ENCODE data around the gene B4GALT6. TPM values are rescaled to one million over a fixed set of nuclear protein-coding genes. Genes with fewer than 3 reads are reported as not detected.

The B4GALT6 gene
- total and polyA plus RNA-seq, 10 of the 15 experiments (the other 5 are each of a cell fraction or from before 2014, with no cell fraction given): 11.9 to 47.4 (median 18.0) TPM

GRCh38 chr18:31606265-31606664 is 78.1 kb downstream of the B4GALT6 start:
- no peaks in the 10 kb centered on the region for H3K9me3 ChIP-seq (replicated peaks; ENCODE audit: control insufficient read depth, insufficient read depth, low read length)
- no peak overlapping the region for H3K4me2 ChIP-seq (ENCODE audit: control insufficient read depth, insufficient read depth)
- H2AFZ ChIP-seq (ENCODE audit: control insufficient read depth, low read depth, low read length): no peak overlapping the region
- no peak overlapping the region for H3K9ac ChIP-seq (ENCODE audit: control insufficient read depth, insufficient read depth, low read length)
- intact Hi-C loops (cut with micrococcal nuclease; ENCODE audit: unreplicated experiment) (no loop called here), in situ Hi-C loops (cut with MboI) (no loop called here)
- CTCF ChIA-PET: interaction anchor here (0.9 to 1.3 kb wide), 3 partner anchors 8 to 50 kb away, joined by 3 to 4 read pairs (median 3); no protein-coding TSS in a partner anchor
- H3K27me3 ChIP-seq (replicated peaks in 1 of 2; ENCODE audit: control insufficient read depth in 2 of 2, insufficient read depth in 2 of 2, low read length in 1 of 2): no peaks in the 10 kb centered on the region
- SMC1A ChIA-PET (ENCODE audit: uncharacterized antibody, unreplicated experiment): interaction anchor here (0.8 kb wide), 1 partner anchor 52 kb away, joined by 3 read pairs; no protein-coding TSS in a partner anchor
- no peak for TF ChIP-seq SMARCA5 (IDR thresholded peaks at IDR 0.05)
- no peak for TF ChIP-seq ASH2L (IDR thresholded peaks at IDR 0.05; ENCODE audit: borderline replicate concordance, low read depth)
- TF ChIP-seq CHD4 (IDR thresholded peaks at IDR 0.05): no peak
- no peak for TF ChIP-seq GATAD2B (conservative IDR thresholded peaks at IDR 0.05; ENCODE audit: low read depth)
- TF ChIP-seq TCF7 (IDR thresholded peaks at IDR 0.05; ENCODE audit: borderline replicate concordance): no peak
- TF ChIP-seq MEF2A (IDR thresholded peaks at IDR 0.05; ENCODE audit: insufficient read depth, low read depth, low read length): no peak
- TF ChIP-seq RELB (IDR thresholded peaks at IDR 0.05; ENCODE audit: low read depth): no peak
- TF ChIP-seq CHD2 (IDR thresholded peaks at IDR 0.05; ENCODE audit: borderline replicate concordance, low read depth, low read length): no peak
- TF ChIP-seq JUNB (IDR thresholded peaks at IDR 0.05): no peak
- TF ChIP-seq TBL1XR1 (IDR thresholded peaks at IDR 0.05; ENCODE audit: low read depth, low read length): no peak
- TF ChIP-seq, protein P1, sequence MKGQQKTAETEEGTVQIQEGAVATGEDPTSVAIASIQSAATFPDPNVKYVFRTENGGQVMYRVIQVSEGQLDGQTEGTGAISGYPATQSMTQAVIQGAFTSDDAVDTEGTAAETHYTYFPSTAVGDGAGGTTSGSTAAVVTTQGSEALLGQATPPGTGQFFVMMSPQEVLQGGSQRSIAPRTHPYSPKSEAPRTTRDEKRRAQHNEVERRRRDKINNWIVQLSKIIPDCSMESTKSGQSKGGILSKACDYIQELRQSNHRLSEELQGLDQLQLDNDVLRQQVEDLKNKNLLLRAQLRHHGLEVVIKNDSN (IDR thresholded peaks at IDR 0.05; ENCODE audit: borderline replicate concordance, extremely low read length, insufficient read depth, low read depth, low read length): no peak
- no peak for TF ChIP-seq TAF1 (IDR thresholded peaks at IDR 0.05; ENCODE audit: borderline replicate concordance, low read depth, low read length)
- TF ChIP-seq, protein P2, sequence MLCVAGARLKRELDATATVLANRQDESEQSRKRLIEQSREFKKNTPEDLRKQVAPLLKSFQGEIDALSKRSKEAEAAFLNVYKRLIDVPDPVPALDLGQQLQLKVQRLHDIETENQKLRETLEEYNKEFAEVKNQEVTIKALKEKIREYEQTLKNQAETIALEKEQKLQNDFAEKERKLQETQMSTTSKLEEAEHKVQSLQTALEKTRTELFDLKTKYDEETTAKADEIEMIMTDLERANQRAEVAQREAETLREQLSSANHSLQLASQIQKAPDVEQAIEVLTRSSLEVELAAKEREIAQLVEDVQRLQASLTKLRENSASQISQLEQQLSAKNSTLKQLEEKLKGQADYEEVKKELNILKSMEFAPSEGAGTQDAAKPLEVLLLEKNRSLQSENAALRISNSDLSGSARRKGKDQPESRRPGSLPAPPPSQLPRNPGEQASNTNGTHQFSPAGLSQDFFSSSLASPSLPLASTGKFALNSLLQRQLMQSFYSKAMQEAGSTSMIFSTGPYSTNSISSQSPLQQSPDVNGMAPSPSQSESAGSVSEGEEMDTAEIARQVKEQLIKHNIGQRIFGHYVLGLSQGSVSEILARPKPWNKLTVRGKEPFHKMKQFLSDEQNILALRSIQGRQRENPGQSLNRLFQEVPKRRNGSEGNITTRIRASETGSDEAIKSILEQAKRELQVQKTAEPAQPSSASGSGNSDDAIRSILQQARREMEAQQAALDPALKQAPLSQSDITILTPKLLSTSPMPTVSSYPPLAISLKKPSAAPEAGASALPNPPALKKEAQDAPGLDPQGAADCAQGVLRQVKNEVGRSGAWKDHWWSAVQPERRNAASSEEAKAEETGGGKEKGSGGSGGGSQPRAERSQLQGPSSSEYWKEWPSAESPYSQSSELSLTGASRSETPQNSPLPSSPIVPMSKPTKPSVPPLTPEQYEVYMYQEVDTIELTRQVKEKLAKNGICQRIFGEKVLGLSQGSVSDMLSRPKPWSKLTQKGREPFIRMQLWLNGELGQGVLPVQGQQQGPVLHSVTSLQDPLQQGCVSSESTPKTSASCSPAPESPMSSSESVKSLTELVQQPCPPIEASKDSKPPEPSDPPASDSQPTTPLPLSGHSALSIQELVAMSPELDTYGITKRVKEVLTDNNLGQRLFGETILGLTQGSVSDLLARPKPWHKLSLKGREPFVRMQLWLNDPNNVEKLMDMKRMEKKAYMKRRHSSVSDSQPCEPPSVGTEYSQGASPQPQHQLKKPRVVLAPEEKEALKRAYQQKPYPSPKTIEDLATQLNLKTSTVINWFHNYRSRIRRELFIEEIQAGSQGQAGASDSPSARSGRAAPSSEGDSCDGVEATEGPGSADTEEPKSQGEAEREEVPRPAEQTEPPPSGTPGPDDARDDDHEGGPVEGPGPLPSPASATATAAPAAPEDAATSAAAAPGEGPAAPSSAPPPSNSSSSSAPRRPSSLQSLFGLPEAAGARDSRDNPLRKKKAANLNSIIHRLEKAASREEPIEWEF (IDR thresholded peaks at IDR 0.05; ENCODE audit: insufficient replicate concordance, low read depth, low read length): no peak
- no peak for TF ChIP-seq SIX5 (IDR thresholded peaks at IDR 0.05; ENCODE audit: low read depth, low read length, severe bottlenecking)
- no peak for TF ChIP-seq NR2C1 (IDR thresholded peaks at IDR 0.05)
- TF ChIP-seq BHLHE40 (IDR thresholded peaks at IDR 0.05; ENCODE audit: borderline replicate concordance in 1 of 2, low read depth in 2 of 2, low read length in 1 of 2): no peak
- TF ChIP-seq EED (IDR thresholded peaks at IDR 0.05; ENCODE audit: low read depth): no peak
- WGBS (ENCODE audit: insufficient coverage, insufficient replicate concordance, low lambda C conversion rate, missing lambda C conversion rate): 100% methylated on average over 2 of the region's 2 CpGs
- ATAC-seq (no peak), DNase-seq (ENCODE audit: low read depth, low spot score) (no peak), FAIRE-seq (no peak)
- H3K36me3 ChIP-seq (ENCODE audit: control insufficient read depth in 2 of 2, insufficient read depth in 2 of 2, low read length in 1 of 2): no peaks in the 10 kb centered on the region
- H3K4me3 ChIP-seq: no peak overlapping the region
- H3K79me2 ChIP-seq (ENCODE audit: control insufficient read depth, insufficient read depth, low read length): no peaks in the 10 kb centered on the region
- POLR2A ChIA-PET: no interaction called here
- no peaks in the 10 kb centered on the region for H4K20me1 ChIP-seq (ENCODE audit: control insufficient read depth, insufficient read depth)
- BruUV-seq (replicated peaks): no TSS peak
- H3K4me1 ChIP-seq (ENCODE audit: control insufficient read depth, insufficient read depth, low read length): peaks cover 5% of the 10 kb centered on the region
- RAD21 ChIA-PET (ENCODE audit: unreplicated experiment): no interaction called here
- no peak overlapping the region for H3K27ac ChIP-seq (ENCODE audit: control insufficient read depth, insufficient read depth)
